HG03565 (cell line): ENCODE results near the gene SOCS4.
"Not testable (repeated sequence)": the region's sequence is repeated elsewhere in the genome, so short reads cannot be mapped to it uniquely, and the experiment has no call there.

Experiments used
- ATAC-seq: cut with Tn5 transposase; IDR thresholded peaks from one replicate; pipeline ENCODE4 v1.9.1; 2021; ENCODE audit warnings: mild to moderate bottlenecking, moderate library complexity; ENCODE audit not compliant: unreplicated experiment

Gene SOCS4, protein sequence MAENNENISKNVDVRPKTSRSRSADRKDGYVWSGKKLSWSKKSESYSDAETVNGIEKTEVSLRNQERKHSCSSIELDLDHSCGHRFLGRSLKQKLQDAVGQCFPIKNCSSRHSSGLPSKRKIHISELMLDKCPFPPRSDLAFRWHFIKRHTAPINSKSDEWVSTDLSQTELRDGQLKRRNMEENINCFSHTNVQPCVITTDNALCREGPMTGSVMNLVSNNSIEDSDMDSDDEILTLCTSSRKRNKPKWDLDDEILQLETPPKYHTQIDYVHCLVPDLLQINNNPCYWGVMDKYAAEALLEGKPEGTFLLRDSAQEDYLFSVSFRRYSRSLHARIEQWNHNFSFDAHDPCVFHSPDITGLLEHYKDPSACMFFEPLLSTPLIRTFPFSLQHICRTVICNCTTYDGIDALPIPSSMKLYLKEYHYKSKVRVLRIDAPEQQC

DNA sequence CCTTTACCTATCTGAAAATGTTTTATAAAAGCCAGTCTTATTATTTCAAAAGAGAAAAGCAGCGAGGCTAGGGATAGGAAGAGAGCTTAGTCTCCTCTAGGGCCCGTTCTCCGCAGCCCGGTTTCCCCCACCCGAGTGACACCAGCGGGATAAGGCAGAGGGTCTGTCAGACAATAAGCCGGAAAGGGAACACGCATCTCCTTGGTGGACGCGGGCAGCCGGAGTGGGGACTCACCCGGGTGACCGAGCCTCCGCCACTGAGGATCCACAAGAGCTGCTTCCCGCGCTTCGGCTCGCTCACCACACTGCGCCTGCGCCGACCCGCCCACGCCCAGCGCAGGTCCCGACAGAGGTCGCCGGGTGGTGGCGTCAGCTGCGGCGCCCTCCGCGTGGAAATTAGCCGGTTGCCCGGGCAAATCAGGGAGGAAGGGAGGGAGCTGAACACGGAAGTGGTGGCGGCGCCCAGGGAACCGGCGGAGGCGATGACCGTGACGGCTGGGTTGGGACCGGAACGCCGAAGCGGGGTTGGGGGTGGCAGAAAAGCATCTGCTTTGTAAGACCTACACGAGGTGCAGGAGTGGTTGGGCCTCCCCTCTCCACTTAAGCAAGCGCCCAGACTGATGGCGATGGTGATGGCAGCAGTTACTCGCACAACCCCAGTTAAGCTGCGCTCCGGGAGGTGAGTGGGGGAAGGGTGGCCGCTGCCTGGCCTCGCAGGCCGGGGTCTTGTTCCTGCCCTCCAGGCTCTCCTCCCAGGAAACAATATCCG is at the start of gene SOCS4, which contains the start of gene WDHD1:
Gene SOCS4 (plus strand): TSS at position 444 of the 769 bp plus-strand sequence. CDS start 15,806 bp downstream, outside the sequence.
Gene WDHD1 (minus strand): TSS at position 307 of the 769 bp plus-strand sequence. CDS start 312 bp downstream, outside the sequence.
- peak; percentile 72 for ATAC-seq

DNA sequence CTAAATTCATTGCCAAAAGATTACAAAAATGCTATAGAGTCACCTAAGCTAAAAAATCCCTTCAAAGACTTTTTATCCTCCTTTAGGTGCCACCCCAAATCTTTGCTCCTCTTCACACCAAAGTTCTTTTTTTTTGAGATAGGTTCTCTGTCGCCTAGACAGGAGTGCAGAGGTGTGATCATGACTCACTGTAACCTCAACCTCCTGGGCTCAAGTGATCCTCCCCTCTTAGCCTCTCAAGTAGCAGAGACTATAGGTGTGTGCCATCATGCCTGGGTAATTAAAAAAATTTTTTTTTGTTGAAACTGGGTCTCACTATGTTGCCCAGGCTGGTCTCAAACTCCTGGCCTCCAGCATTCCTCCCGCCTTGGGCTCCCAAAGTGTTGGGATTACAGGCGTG is 48.0 kb upstream of the SOCS4 start:
- no peak for ATAC-seq

DNA sequence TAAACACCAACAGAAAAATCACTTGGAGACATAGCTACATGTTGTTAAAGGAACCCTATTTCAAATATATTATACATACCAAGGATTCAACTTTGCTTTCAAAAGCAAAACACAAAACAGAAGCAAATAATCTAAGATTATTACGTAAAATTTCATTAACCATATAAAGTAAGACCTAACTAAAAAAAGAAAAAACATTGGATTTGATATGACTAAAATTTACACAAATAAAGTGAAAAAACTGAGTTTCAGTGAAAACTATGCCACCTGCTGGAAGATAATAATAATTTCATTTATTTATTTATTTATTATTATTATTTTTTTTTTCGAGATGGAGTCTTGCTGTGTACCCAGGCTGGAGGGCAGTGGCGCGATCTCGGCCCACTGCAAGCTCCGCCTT is 45.3 kb upstream of the SOCS4 start:
- ATAC-seq, result no peak

DNA sequence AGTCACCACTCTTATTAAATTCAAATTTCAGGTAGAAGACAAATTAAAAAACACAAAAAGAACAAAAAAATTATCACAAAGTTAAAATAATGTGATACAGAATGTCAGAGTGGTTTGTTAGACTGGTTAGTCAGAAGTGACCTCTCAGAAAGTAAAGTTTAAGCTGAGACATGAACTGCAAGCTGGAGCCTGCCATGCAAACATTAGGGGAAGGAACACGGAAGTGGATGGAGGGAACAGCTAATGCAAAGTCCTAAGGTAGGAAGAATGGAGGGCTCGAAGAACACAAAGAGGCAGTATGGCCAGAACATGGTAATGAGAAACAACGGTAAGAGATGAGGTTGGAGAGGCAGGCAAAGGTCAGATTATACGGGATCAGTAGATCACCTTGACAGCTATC is 41.9 kb upstream of the SOCS4 start:
- ATAC-seq, result no peak

DNA sequence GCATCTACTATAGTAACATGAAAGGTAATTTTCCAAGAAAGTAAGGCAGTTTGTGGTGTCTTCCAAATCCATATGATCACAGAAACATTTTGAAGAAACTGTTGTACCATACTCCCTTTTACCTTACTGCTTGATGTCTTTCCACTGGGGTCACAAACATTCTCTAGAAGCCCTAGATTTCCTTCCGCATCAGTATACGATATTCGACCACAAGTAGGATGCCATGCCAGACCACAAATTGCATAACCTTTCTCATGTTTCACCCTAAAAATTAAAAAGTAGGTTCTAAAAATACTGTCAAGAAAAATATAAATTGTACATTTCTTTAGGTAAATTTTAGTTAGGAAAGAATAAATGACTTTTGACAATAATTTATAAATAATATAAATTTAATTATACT is 26.7 kb upstream of the SOCS4 start:
- no peak for ATAC-seq

DNA sequence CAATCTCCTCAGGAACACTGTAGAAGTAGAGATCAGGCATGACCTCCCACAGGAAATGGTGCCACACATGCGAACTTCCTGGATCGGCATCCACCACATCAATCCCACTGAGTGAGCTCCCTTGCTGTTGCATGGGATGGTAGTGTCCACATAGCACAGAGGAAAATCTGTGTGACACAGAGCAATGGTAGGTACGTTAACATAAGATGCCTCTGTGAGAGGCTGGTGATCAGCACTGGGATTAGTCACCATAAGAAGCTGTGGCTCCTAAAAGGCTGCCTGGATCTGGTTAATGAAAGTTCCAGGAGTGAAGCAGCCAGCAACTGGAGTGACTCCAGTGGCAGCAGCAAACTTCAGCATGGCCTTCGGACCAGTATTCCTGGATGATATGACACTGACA is 22.0 kb upstream of the SOCS4 start:
- ATAC-seq, result no peak

DNA sequence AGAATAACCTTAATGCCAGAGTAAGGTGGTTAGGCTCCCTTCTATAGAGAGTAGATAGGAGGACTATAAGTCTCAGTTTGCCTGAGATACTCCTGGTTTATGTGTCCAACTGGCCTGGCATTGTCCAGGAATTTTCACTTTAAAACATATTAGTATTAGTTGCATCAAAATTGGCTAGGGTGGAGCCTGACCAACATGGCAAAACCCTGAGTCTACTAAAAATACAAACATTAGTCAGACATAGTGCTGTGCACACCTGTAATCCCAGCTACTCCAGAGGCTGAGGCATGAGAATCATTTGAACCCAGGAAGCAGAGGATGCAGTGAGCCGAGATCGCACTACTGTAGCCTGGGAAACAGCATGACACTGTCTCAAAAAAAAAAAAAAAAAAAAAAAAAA is 12.0 kb upstream of the SOCS4 start:
- ATAC-seq, result no peak

DNA sequence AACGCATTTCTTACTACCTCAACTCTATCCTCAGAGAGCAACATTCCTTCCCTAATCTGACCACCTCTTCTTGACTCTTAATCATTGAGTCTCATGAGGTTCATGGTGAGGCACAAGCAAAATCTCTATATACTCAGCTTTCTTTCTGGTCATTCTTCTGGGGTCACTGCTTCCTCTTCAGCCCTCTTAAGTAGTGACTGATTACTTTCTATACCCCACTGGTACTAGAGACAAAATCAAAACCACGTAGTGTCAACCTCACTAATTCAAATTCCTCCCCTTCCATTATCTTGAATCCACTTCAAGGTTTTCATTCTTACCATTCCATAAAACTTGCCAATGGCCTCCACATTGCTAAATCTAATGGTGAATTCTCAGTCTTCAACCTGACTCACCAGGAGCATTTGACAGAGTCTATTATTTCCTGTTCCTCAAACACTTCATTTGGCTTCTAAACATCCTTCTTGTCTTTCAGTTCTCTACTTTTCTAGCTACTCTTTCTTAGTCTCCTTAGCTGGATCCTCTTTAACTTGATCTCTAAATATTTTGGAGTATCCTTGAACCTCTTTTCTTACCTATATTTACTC is 7.0 kb upstream of the SOCS4 start:
- no peak for ATAC-seq

DNA sequence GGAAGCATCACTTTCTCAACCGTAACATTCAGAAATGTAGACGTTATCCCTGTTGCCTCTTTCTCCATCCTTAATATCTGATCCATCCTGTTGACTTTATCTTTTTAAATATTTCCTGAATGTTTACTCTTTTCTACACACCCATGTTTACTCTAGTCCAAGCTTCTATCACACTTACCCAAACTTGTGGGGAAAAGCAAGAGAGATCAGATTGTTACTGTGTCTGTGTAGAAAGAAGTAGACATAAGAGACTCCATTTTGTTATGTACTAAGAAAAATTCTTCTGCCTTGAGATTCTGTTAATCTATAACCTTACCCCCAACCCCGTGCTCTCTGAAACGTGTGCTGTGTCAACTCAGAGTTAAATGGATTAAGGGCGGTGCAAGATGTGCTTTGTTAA is 2.7 kb upstream of the SOCS4 start:
- not testable (repeated sequence) for ATAC-seq

DNA sequence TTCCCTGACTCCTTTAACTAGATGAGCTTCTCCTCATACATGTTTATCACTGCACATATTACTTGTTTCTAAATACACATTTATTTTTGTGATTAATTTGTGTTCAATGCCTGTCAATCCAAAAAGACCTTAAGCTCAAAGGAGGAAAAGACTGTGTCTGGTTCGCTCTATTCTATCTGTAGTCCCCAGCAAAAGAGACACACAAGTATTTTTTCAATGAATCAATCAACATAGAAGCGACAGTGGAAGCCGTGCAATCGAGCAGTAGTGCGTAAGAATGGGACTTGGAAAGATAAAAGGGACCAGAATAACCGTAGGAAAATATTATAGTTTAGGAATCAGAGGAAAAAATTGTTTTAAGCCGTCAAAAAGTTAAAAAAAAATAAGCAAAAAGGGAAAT is 1.1 kb upstream of the SOCS4 start:
- no peak for ATAC-seq

DNA sequence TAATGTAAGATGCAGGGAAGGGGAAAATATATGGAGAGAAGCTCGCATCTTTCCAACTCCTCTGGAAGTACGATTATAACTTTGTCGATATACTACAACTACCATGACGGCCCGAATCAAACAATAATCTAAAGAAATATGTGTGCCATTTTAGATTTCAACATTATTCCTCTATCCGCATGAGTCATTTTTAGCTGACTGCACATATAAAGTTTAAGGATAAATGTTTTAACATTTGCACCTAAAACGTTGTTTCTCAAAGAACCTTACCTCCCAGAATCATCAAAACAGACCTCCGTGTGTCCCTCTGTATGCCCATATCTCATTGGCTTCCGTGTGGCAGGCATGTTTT is 619 bp upstream of the SOCS4 start:
- ATAC-seq, result no peak

DNA sequence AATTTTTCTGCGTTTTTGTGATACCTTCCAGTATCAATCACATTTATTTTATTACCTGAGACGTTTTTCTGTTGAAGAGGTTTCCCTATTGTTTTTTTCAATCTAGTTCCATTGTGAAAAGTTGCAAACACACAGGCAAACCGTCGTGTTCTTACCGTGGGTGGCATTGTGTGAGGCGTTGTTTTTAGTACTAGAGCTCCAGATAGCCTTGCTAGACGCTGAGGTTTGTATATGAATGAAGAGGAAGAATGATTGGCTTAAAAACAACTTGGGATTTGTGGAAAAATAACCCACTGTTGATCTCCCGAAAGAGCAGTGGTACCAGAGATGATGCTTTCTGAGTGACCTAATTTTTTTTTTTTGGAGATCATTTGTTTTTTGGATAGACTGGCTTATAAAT is 1.0 kb downstream of the SOCS4 start:
- ATAC-seq, result no peak

DNA sequence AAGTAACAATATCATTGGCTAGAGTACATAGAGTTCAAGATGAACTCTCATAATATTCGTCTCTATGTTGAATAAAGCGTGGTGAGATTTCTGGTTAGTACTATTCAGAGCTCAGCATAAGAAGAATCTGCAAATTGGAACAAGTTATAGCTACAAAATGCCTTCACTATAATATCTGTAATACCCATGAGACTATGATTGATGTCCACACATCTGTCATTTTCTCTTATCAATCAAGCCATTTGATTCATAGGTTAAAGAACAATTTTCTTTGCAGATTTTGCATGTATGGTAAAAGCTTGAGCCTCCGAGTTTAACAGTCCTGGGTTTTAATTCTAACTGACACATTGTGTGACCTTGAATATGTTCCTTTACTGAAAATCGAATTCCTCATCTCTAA is 1.4 kb downstream of the SOCS4 start:
- no peak for ATAC-seq

DNA sequence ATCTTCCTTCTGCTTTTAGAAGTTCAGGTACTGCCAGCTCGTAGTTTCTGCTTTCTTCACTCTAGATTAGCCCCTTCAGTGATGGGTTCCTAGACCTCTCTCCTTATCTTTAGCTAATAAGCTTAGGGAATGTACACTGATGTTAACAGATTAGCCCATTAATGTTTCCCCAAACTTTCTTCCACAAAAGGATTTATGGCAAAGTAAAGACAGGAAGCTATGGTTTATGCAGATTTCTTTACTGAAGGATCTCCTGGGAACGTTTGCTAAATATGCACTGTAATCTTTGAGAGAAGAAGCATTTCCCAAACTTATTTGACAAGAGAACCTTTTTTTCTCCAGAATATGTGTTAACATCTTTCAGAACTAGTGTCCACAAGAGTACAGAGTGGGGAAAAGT is 4.2 kb downstream of the SOCS4 start:
- ATAC-seq, result no peak

DNA sequence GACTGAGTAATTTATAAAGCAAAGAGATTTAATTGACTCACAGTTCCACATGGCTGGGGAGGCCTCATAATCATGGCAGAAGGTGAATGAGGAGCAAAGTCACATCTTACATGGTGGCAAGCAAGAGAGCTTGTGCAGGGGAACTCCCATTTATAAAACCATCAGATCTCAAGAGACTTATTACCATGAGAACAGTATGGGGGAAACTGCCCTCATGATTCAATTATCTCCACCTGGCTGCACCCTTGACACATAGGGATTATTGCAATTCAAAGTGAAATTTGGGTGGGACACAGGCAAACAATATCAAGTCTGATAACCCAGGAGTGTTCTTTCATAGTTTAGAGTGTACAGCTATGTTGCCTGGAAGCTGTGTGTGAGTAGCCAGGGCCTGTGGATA is 11.0 kb downstream of the SOCS4 start:
- not testable (repeated sequence) for ATAC-seq

DNA sequence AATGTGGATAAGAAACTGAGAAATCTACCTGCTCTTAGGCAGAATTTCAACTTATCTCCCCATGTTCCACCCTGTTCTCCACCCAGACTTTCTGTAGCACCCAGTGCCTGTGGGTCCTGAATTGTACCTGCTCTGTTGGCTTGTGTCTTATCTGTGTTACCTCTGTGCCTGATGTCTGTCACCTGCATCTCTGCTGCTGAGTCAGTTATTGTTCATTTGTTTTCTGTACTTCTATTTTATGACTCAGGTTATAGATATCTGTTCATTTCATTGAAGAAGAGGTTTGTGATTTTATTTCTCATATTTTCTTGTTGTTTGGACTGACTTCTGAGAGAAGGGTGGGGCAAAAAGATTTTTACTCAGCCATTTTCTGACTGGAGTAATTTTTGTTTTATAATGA is 11.7 kb downstream of the SOCS4 start:
- no peak for ATAC-seq

DNA sequence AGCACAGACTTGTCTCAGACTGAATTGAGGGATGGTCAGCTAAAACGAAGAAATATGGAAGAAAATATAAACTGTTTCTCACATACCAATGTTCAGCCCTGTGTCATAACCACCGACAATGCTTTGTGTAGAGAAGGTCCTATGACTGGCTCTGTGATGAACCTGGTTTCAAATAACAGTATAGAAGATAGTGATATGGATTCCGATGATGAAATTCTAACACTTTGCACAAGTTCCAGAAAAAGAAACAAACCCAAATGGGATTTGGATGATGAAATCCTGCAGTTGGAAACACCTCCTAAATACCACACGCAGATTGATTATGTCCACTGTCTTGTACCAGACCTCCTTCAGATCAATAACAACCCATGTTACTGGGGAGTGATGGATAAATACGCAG is 16.5 kb downstream of the SOCS4 start:
- no peak for ATAC-seq

DNA sequence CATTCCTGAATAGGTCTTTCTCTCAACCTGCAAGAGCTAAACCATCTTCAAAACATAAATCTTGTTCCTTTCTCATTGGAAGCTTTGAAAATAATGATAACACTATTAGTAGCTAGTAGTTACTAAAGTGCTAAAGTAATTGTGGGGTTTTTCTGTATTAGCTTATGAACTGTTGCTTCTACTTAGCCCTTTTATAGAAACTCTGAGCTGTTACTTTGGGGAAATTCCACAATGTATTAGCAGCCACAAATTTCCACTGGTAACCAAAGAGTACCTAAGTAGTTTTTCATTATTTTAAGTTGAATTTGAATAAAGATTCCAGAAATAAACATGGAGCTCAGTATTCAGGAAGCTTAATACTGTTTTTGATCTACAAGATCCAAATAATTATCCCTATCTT is 18.1 kb downstream of the SOCS4 start:
- ATAC-seq, result no peak

DNA sequence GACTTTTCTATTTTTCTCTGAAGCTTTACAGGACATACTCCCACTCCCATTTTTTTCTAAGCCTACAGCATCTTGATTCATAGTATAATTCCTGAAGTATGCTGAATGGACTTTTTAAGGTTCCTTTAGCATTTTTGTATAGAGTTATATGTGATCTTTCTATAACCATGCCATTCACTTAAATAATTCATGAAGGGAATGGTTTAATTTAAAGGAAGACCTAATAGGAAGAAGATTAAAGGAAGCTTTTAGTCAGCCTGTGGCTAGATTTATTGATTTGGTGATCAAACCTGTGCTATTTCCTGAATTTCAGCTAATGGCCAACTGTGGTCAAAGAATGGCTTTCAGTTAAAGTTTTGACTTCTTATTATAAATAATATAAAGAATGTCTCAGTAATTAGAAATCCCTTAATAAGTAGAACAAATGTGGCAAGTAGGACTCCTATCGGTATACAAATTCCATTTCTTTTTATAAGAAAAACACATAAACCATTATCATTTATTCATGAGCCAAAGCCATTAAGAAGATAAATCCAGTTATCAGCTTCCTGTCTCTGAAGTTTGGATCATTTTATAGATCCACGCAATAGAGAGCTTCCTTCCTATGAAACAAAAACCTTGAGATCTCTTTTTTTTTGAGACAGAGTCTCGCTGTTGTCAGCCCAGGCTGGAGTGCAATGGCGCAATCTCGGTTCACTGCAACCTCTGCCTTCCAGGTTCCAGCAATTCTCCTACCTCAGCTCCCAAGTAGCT is 20.4 kb downstream of the SOCS4 start:
- no peak for ATAC-seq

DNA sequence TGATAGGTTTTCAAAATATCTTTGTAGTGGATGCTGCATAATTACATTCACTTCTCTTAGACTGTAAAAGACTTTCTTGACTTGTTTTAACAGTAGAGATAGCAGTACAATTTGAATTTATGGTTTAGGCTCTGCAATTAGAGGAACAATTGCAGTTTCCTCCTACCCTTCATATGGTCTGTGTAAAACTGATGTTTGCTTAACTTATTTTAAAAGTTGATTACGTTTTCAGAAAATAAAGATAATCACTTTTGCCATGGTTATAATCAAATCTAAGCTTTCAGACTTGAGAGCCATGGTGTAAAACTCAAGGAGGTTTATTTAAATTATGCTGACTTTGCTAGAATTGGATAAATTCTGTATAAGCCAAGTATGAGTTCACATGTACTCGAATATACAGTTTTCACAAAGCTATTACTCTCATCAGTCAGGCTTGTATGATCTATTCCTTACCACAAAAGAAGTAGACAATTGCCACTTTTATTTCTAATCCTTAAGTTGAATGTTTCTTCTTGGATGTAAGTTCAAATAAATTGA is 21.9 kb downstream of the SOCS4 start:
- no peak for ATAC-seq

DNA sequence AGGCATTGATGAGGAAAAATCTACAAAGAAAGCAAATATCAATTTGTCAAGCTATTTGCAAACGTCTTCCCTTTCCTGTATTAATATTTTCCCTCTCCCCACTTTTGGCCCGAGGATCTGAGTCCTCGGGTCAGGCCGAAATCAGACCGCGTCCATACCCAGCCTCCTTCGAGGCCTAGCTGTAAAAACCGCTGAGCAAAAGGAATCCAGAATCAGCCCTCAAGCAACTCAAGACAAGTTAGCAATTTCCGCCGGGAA is 24.1 kb downstream of the SOCS4 start:
- no peak for ATAC-seq
